ENCODE data around the gene RBCK1.

- TF ChIP-seq, protein P1, sequence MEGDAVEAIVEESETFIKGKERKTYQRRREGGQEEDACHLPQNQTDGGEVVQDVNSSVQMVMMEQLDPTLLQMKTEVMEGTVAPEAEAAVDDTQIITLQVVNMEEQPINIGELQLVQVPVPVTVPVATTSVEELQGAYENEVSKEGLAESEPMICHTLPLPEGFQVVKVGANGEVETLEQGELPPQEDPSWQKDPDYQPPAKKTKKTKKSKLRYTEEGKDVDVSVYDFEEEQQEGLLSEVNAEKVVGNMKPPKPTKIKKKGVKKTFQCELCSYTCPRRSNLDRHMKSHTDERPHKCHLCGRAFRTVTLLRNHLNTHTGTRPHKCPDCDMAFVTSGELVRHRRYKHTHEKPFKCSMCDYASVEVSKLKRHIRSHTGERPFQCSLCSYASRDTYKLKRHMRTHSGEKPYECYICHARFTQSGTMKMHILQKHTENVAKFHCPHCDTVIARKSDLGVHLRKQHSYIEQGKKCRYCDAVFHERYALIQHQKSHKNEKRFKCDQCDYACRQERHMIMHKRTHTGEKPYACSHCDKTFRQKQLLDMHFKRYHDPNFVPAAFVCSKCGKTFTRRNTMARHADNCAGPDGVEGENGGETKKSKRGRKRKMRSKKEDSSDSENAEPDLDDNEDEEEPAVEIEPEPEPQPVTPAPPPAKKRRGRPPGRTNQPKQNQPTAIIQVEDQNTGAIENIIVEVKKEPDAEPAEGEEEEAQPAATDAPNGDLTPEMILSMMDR (conservative IDR thresholded peaks at IDR 0.05; ENCODE audit: low read depth, low read length): no peak
- no peak for TF ChIP-seq MXI1 (IDR thresholded peaks at IDR 0.05; ENCODE audit: borderline replicate concordance, low read depth, low read length)
- no peak for TF ChIP-seq FOS (IDR thresholded peaks at IDR 0.05; ENCODE audit: low read depth, low read length)
Observed at GRCh38 chr20:409697-410559, 1.8 kb downstream of the RBCK1 start.

Data from IMR-90 (cell line).